Breast epithelium (tissue), 3 donors: ENCODE data around the gene SCML1.

Source experiments
- POLR2A ChIP-seq: fragments of 450-650 bp; IDR thresholded peaks from one replicate; pipeline ENCODE4 v1.6.1; 2016; ENCODE audit warnings: antibody characterized with exemption, mild to moderate bottlenecking, moderate library complexity
- POLR2AphosphoS5 ChIP-seq, 3 donors: sonication (generic); formaldehyde crosslinking; IDR thresholded peaks; one replicate each; pipeline ENCODE4 v1.6.1; 2017; ENCODE audit warnings: antibody characterized with exemption in 3 of 3

GRCh38 chrX:17737986-17738713, 857 bp downstream of the SCML1 start:
- TF ChIP-seq POLR2A (no peak), POLR2AphosphoS5 (IDR thresholded peaks at IDR 0.05) (no peak)
